Gastroesophageal sphincter (tissue), 3 donors: ENCODE measurements around the gene CNTN5.

Experiments
- EP300 ChIP-seq: sonication (generic); formaldehyde crosslinking; IDR thresholded peaks from one replicate; pipeline ENCODE4 v1.6.1; 2017; ENCODE audit warnings: antibody characterized with exemption, mild to moderate bottlenecking
- POLR2A ChIP-seq, 2 donors: fragments of 450-650 bp; IDR thresholded peaks; one replicate each; pipeline ENCODE4 v1.6.1; 2017; ENCODE audit warnings: antibody characterized with exemption in 2 of 2, mild to moderate bottlenecking in 2 of 2, moderate library complexity in 1 of 2
- POLR2AphosphoS5 ChIP-seq: sonication (generic); formaldehyde crosslinking; IDR thresholded peaks from one replicate; pipeline ENCODE4 v1.6.1; 2017; ENCODE audit warnings: antibody characterized with exemption
- TF ChIP-seq, protein P1 (sequence below), 4 experiments: fragments of 200-600 bp in 2 of 4; fragments of 450-650 bp in 2 of 4; sonication (generic) in 1 of 4; IDR thresholded peaks; one replicate each; pipeline ENCODE4 v1.5.1; 2017 to 2019; ENCODE audit warnings: antibody characterized with exemption in 4 of 4, mild to moderate bottlenecking in 2 of 4, moderate library complexity in 2 of 4

DNA sequence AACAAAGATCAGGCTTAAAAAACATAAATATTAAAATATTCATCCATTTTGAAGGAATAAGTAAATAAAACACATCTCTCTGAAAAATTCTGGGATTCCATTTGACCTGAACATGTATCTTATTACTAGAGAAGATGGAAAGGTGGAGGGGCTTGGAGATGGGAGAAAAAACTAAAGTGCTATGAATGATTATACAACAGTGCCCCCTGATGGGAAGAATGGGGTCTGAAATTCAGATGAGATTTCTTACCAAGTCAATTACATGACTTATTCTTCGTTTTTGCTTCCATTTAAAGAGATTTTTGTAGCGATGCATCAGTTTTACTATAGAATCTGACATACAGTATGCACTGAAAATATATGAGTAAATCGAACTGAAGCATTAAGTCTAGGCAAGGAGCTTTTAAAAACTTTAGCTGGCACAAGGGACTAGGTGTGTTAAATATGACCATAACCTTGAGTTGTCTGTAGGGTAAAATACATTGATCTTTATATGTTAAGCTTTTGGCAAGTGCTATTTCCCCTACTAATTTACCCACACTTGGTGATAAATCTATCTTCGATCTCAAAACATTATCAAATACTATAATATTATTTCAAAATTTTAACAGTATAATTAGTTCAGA, 718.8 kb downstream of the CNTN5 start:
- TF ChIP-seq POLR2A (IDR thresholded peaks at IDR 0.05) (no peak), EP300 (no peak), POLR2AphosphoS5 (no peak)
- TF ChIP-seq, protein P1, sequence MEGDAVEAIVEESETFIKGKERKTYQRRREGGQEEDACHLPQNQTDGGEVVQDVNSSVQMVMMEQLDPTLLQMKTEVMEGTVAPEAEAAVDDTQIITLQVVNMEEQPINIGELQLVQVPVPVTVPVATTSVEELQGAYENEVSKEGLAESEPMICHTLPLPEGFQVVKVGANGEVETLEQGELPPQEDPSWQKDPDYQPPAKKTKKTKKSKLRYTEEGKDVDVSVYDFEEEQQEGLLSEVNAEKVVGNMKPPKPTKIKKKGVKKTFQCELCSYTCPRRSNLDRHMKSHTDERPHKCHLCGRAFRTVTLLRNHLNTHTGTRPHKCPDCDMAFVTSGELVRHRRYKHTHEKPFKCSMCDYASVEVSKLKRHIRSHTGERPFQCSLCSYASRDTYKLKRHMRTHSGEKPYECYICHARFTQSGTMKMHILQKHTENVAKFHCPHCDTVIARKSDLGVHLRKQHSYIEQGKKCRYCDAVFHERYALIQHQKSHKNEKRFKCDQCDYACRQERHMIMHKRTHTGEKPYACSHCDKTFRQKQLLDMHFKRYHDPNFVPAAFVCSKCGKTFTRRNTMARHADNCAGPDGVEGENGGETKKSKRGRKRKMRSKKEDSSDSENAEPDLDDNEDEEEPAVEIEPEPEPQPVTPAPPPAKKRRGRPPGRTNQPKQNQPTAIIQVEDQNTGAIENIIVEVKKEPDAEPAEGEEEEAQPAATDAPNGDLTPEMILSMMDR (IDR thresholded peaks at IDR 0.05): peak in 3 of 4 experiments; percentile 5 to 47 (median 16)
